ENCODE measurements around the gene ODF4. TPM values are rescaled to one million over a fixed set of nuclear protein-coding genes. Genes with fewer than 3 reads are reported as not detected.
A peak's percentile ranks its signal among the peaks of the same experiment; 100 is the strongest.

The ODF4 gene
- total RNA-seq, 4 donors from 2014 or later, result not detected

DNA sequence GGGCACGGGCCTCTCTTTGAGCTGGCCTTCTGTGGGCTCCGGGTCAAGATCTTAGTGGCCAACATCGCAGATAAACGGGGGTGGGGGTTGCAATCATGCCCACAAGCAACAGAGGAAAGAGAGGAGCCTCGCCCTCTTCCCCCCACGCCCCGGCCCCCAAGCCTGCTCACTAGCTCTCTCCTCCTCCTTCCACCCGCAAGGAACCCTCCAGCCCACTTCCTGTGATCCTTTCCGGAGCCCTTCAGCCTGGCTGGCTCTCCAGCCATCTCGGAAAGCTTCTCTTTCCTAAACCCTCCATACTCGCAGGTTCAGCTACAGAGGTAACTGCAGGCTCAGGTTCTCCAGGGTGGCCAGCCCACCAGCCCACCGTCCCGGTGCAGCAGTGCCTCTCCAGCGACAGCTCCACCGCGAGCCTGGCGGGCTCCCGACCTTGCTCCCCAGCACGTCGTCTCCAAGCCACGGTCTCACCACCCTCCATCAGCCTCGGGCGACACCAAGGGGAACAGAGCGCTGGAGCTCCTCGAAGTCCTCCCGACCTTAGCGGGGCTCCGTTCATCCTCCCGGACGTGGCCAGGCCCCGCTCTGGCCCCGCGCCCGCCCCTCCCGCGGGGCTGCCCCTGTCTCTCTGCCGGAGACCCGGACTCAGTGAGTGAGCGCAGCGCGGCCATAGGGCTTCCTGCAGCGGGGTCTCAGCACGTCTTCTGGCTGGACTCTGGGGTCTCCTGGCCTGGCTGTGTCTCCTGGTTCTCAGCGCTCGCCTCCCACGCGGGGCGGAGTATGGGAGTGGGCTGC, 12.9 kb upstream of the ODF4 start:
- Histone ChIP-seq H3K4me3 (peak overlapping the region; percentile 27 to 37), H3K27ac (peak overlapping the region; percentile 32 to 59), H3K9me3 (no peaks in the 10 kb centered on the region), H3K4me1 (no peaks in the 10 kb centered on the region), H3K27me3 (no peaks in the 10 kb centered on the region), H3K36me3 (no peaks in the 10 kb centered on the region)
- no peak for TF ChIP-seq CTCF (IDR thresholded peaks at IDR 0.05)
- no peak for TF ChIP-seq POLR2A (IDR thresholded peaks at IDR 0.05)
- DNase-seq, result peak in 1 of 2 donors; percentile 37
- intact Hi-C loops (cut with DNase I; ENCODE audit: low total_unique reads), result no loop called here

GRCh38 chr17:8327303-8327649, 12.4 kb upstream of the ODF4 start:
- Histone ChIP-seq H3K27me3 (no peaks in the 10 kb centered on the region), H3K36me3 (no peaks in the 10 kb centered on the region), H3K4me1 (no peaks in the 10 kb centered on the region), H3K4me3 (peak overlapping the region; percentile 27 to 37), H3K27ac (peak overlapping the region; percentile 32 to 59), H3K9me3 (no peaks in the 10 kb centered on the region)
- TF ChIP-seq POLR2A (IDR thresholded peaks at IDR 0.05) (no peak), CTCF (IDR thresholded peaks at IDR 0.05) (no peak)
- no peak for DNase-seq
- intact Hi-C loops (cut with DNase I; ENCODE audit: low total_unique reads), result no loop called here

- H3K4me3 ChIP-seq, result no peak overlapping the region
- H3K27me3 ChIP-seq, result no peaks in the 10 kb centered on the region
- H3K9me3 ChIP-seq, result no peaks in the 10 kb centered on the region
- DNase-seq, result no peak
- H3K4me1 ChIP-seq, result no peaks in the 10 kb centered on the region
- no peaks in the 10 kb centered on the region for H3K36me3 ChIP-seq
- intact Hi-C loops (cut with DNase I; ENCODE audit: low total_unique reads), result no loop called here
- no peak overlapping the region for H3K27ac ChIP-seq
- TF ChIP-seq POLR2A (IDR thresholded peaks at IDR 0.05) (no peak), CTCF (IDR thresholded peaks at IDR 0.05) (no peak)
Observed at GRCh38 chr17:8332128-8332527, 7.5 kb upstream of the ODF4 start.

- intact Hi-C loops (cut with DNase I; ENCODE audit: low total_unique reads), result no loop called here
- no peak overlapping the region for H3K4me3 ChIP-seq
- H3K9me3 ChIP-seq, result no peaks in the 10 kb centered on the region
- DNase-seq, result no peak
- H3K4me1 ChIP-seq, result no peaks in the 10 kb centered on the region
- H3K36me3 ChIP-seq, result no peaks in the 10 kb centered on the region
- TF ChIP-seq POLR2A (IDR thresholded peaks at IDR 0.05) (no peak), CTCF (IDR thresholded peaks at IDR 0.05) (no peak)
- H3K27me3 ChIP-seq, result no peaks in the 10 kb centered on the region
- no peak overlapping the region for H3K27ac ChIP-seq
Observed at GRCh38 chr17:8332688-8333087, 7.0 kb upstream of the ODF4 start.

- TF ChIP-seq POLR2A (IDR thresholded peaks at IDR 0.05) (no peak), CTCF (IDR thresholded peaks at IDR 0.05) (no peak)
- Histone ChIP-seq H3K9me3 (no peaks in the 10 kb centered on the region), H3K4me3 (no peak overlapping the region), H3K27ac (no peak overlapping the region), H3K27me3 (no peaks in the 10 kb centered on the region), H3K36me3 (no peaks in the 10 kb centered on the region), H3K4me1 (no peaks in the 10 kb centered on the region)
- intact Hi-C loops (cut with DNase I; ENCODE audit: low total_unique reads), result no loop called here
- DNase-seq, result no peak
Observed at GRCh38 chr17:8333281-8333680, 6.4 kb upstream of the ODF4 start.

All from uterus (tissue), 4 donors.